Neural cell (in vitro differentiated cells): ENCODE results near the gene PCSK4. TPM values are rescaled to one million over a fixed set of nuclear protein-coding genes. Genes with fewer than 3 reads are reported as not detected.

Experiments
- H2AFZ ChIP-seq: fragments of 200-600, 300-800 bp; sonication (generic), shearing (Covaris generic); 2 replicates; pipeline ENCODE4 v1.6.0; 2014; ENCODE audit warnings: low read depth, mild to moderate bottlenecking, antibody characterized with exemption, low read length, moderate library complexity
- H3F3A ChIP-seq: fragments of 200-600 bp; shearing (Covaris generic); 2 replicates; pipeline ENCODE4 v1.6.1; 2016; ENCODE audit warnings: mild to moderate bottlenecking, moderate library complexity, mixed read lengths, antibody characterized with exemption, low read length; ENCODE audit not compliant: insufficient read depth, poor library complexity, severe bottlenecking
- H3K27ac ChIP-seq: fragments of 200-600, 300-800 bp; sonication (generic), shearing (Covaris generic); 2 replicates; pipeline ENCODE4 v1.5.1; 2014; ENCODE audit warnings: mild to moderate bottlenecking, low read length, moderate library complexity
- H3K27me3 ChIP-seq: fragments of 300-800, 200-600 bp; sonication (generic), shearing (Covaris generic); 2 replicates; pipeline ENCODE4 v1.6.0; 2014; ENCODE audit warnings: mild to moderate bottlenecking, low read depth, low read length, moderate library complexity; ENCODE audit not compliant: insufficient read depth
- H3K36me3 ChIP-seq: fragments of 300-800, 200-600 bp; sonication (generic), shearing (Covaris generic); 2 replicates; pipeline ENCODE4 v1.5.1; 2014; ENCODE audit warnings: mild to moderate bottlenecking, antibody characterized with exemption, low read length, moderate library complexity; ENCODE audit not compliant: insufficient read depth
- H3K4me2 ChIP-seq: fragments of 300-800, 200-600 bp; sonication (generic), shearing (Covaris generic); 2 replicates; pipeline ENCODE4 v1.6.0; 2014; ENCODE audit warnings: mild to moderate bottlenecking, low read length
- H3K4me3 ChIP-seq: fragments of 300-800, 200-600 bp; sonication (generic), shearing (Covaris generic); 2 replicates; pipeline ENCODE4 v1.5.1; 2014; ENCODE audit warnings: mild to moderate bottlenecking, low read length, moderate library complexity
- H3K79me2 ChIP-seq: fragments of 200-600 bp; shearing (Covaris generic); replicated peaks from 2 replicates; pipeline ENCODE4 v1.6.0; 2014; ENCODE audit warnings: mild to moderate bottlenecking, low read length, moderate library complexity; ENCODE audit not compliant: insufficient read depth
- H3K9ac ChIP-seq: fragments of 300-800, 200-600 bp; sonication (generic), shearing (Covaris generic); 2 replicates; pipeline ENCODE4 v1.6.1; 2016; ENCODE audit warnings: mild to moderate bottlenecking, low read length, mixed read lengths
- H3K9me2 ChIP-seq: fragments of 200-600 bp; shearing (Covaris generic); 2 replicates; pipeline ENCODE4 v1.6.1; 2016; ENCODE audit warnings: mild to moderate bottlenecking, low read length, mixed read lengths; ENCODE audit not compliant: insufficient read depth
- H3K9me3 ChIP-seq: fragments of 200-600, 300-800 bp; sonication (generic), shearing (Covaris generic); 2 replicates; pipeline ENCODE4 v1.6.1; 2016; ENCODE audit warnings: mild to moderate bottlenecking, mixed run types, low read length, moderate library complexity, mixed read lengths
- H4K20me1 ChIP-seq: fragments of 200-600 bp; shearing (Covaris generic); 2 replicates; pipeline ENCODE4 v1.6.1; 2016; ENCODE audit warnings: mild to moderate bottlenecking, mixed run types; ENCODE audit not compliant: insufficient read depth
- EP300 ChIP-seq: fragments of 450-650 bp; conservative IDR thresholded peaks from 2 replicates; pipeline ENCODE4 v1.6.1; 2014; ENCODE audit warnings: antibody characterized with exemption, mild to moderate bottlenecking, moderate library complexity; ENCODE audit not compliant: poor library complexity, severe bottlenecking
- EZH2 ChIP-seq: fragments of 200-600, 300-800 bp; shearing (Covaris generic), sonication (generic); IDR thresholded peaks from 2 replicates; pipeline ENCODE4 v1.6.1; 2014; ENCODE audit warnings: antibody characterized with exemption, low read length, borderline replicate concordance, mild to moderate bottlenecking; ENCODE audit not compliant: insufficient read depth, poor library complexity, severe bottlenecking
- MXI1 ChIP-seq: fragments of 450-650 bp; conservative IDR thresholded peaks from 2 replicates; pipeline ENCODE4 v1.6.1; 2014; ENCODE audit warnings: antibody characterized with exemption, mild to moderate bottlenecking; ENCODE audit not compliant: poor library complexity, severe bottlenecking
- POLR2AphosphoS5 ChIP-seq: IDR thresholded peaks from 2 replicates; pipeline ENCODE4 v1.6.1; 2012
- RAD21 ChIP-seq: fragments of 450-650 bp; conservative IDR thresholded peaks from 2 replicates; pipeline ENCODE4 v1.6.1; 2014; ENCODE audit warnings: antibody characterized with exemption, mild to moderate bottlenecking, moderate library complexity
- SMC3 ChIP-seq: fragments of 450-650 bp; conservative IDR thresholded peaks from 2 replicates; pipeline ENCODE4 v1.6.1; 2014; ENCODE audit warnings: antibody characterized with exemption, mild to moderate bottlenecking, moderate library complexity; ENCODE audit not compliant: poor library complexity
- TAF1 ChIP-seq: IDR thresholded peaks from 2 replicates; pipeline ENCODE4 v1.6.1; 2012; ENCODE audit warnings: low read depth
- polyA plus RNA-seq: library from polyadenylated mRNA; depleted of rRNA; stranded (reverse); fragments of >200 nt; gene quantifications from 2 replicates; pipeline ENCODE4 v1.2.3, GENCODE V29; 2014
- TF ChIP-seq, protein P1 (sequence below): fragments of 450-650 bp; IDR thresholded peaks from 2 replicates; pipeline ENCODE4 v1.5.1; 2014; ENCODE audit warnings: antibody characterized with exemption, mild to moderate bottlenecking, moderate library complexity; ENCODE audit not compliant: poor library complexity, severe bottlenecking
- TF ChIP-seq, protein P2 (sequence below): IDR thresholded peaks from 2 replicates; pipeline ENCODE4 v1.6.1; 2012; ENCODE audit warnings: borderline replicate concordance

PCSK4 gene
- polyA plus RNA-seq, 1 donor from 2014 or later: 11.8 TPM

DNA sequence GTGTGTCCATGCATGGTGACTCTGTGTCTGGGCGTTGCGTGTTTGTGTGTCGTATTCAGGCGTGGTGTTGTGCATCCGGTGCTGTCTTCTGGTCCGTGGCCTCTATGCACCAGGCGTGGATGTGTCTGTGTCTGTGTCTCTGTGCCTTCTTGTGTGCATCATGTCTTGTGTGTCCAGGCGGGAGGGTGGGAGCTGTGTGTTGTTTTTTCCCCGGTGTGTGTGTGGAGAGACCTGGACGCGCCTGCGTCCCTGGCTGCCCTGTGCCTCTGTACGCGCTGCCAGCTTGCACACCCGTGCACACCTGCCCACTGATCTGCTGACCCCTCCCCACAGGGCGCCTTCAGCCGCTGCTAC, 34.8 kb upstream of the PCSK4 start:
- Histone ChIP-seq H3K79me2 (no peaks in the 10 kb centered on the region), H3K36me3 (no peaks in the 10 kb centered on the region), H3K9me3 (no peaks in the 10 kb centered on the region), H3K27ac (no peak overlapping the region), H3K9me2 (no peaks in the 10 kb centered on the region), H3K4me3 (no peak overlapping the region), H3F3A (no peaks in the 10 kb centered on the region), H3K27me3 (peaks cover 24% of the 10 kb centered on the region), H2AFZ (no peak overlapping the region), H4K20me1 (no peaks in the 10 kb centered on the region), H3K9ac (no peak overlapping the region), H3K4me2 (no peak overlapping the region)
- no peak for TF ChIP-seq MXI1
- TF ChIP-seq EP300: no peak
- TF ChIP-seq, protein P1, sequence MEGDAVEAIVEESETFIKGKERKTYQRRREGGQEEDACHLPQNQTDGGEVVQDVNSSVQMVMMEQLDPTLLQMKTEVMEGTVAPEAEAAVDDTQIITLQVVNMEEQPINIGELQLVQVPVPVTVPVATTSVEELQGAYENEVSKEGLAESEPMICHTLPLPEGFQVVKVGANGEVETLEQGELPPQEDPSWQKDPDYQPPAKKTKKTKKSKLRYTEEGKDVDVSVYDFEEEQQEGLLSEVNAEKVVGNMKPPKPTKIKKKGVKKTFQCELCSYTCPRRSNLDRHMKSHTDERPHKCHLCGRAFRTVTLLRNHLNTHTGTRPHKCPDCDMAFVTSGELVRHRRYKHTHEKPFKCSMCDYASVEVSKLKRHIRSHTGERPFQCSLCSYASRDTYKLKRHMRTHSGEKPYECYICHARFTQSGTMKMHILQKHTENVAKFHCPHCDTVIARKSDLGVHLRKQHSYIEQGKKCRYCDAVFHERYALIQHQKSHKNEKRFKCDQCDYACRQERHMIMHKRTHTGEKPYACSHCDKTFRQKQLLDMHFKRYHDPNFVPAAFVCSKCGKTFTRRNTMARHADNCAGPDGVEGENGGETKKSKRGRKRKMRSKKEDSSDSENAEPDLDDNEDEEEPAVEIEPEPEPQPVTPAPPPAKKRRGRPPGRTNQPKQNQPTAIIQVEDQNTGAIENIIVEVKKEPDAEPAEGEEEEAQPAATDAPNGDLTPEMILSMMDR: no peak
- TF ChIP-seq EZH2: no peak
- TF ChIP-seq, protein P2, sequence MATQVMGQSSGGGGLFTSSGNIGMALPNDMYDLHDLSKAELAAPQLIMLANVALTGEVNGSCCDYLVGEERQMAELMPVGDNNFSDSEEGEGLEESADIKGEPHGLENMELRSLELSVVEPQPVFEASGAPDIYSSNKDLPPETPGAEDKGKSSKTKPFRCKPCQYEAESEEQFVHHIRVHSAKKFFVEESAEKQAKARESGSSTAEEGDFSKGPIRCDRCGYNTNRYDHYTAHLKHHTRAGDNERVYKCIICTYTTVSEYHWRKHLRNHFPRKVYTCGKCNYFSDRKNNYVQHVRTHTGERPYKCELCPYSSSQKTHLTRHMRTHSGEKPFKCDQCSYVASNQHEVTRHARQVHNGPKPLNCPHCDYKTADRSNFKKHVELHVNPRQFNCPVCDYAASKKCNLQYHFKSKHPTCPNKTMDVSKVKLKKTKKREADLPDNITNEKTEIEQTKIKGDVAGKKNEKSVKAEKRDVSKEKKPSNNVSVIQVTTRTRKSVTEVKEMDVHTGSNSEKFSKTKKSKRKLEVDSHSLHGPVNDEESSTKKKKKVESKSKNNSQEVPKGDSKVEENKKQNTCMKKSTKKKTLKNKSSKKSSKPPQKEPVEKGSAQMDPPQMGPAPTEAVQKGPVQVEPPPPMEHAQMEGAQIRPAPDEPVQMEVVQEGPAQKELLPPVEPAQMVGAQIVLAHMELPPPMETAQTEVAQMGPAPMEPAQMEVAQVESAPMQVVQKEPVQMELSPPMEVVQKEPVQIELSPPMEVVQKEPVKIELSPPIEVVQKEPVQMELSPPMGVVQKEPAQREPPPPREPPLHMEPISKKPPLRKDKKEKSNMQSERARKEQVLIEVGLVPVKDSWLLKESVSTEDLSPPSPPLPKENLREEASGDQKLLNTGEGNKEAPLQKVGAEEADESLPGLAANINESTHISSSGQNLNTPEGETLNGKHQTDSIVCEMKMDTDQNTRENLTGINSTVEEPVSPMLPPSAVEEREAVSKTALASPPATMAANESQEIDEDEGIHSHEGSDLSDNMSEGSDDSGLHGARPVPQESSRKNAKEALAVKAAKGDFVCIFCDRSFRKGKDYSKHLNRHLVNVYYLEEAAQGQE: no peak
- TF ChIP-seq POLR2AphosphoS5: no peak
- no peak for TF ChIP-seq TAF1
- no peak for TF ChIP-seq RAD21

DNA sequence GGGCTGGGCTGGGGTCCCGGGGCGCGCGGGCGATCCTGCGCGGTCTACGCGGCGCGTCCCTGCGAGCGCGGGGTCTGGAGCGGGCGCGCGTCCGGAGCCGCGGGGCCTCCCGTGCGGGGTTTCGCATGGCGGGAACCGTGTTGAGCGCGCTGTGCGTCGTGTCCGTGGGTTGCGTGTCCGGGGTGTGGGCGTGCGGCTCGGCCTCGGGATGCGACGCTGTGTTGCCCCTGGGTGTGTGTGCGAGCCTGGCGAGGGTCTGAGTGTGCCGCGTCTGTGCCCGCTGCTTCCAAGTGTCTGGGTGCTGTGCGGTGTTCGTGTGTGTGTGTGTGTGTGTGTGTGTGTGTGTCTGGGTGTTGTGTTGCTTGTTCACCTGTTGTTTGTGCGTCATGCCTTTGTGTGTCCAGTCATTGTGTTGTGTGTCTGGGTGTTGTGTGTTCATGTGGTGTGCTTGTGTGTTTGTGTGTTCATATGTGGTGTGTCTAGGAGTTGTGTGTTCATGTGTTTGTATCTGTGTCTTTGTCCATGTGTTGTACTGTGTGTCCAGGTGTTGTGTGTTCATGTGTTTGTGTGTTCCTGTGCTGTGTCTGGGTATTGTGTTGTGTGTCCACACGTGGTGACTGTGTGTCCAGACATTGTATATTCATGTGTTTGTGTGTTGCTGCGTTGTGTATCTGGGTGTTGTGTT, 34.3 kb upstream of the PCSK4 start:
- peak overlapping the region; percentile 23 for H3K9ac ChIP-seq
- peaks cover 24% of the 10 kb centered on the region for H3K27me3 ChIP-seq
- no peak overlapping the region for H3K4me2 ChIP-seq
- H2AFZ ChIP-seq: no peak overlapping the region
- no peak overlapping the region for H3K27ac ChIP-seq
- no peaks in the 10 kb centered on the region for H3K9me2 ChIP-seq
- no peaks in the 10 kb centered on the region for H3K9me3 ChIP-seq
- TF ChIP-seq EZH2 (no peak), EP300 (no peak), SMC3 (no peak), RAD21 (no peak), MXI1 (no peak), TAF1 (no peak), POLR2AphosphoS5 (no peak)
- TF ChIP-seq, protein P2: no peak
- TF ChIP-seq, protein P1: no peak
- H3K36me3 ChIP-seq: no peaks in the 10 kb centered on the region
- peak overlapping the region; percentile 59 for H3K4me3 ChIP-seq
- no peaks in the 10 kb centered on the region for H4K20me1 ChIP-seq
- H3F3A ChIP-seq: no peaks in the 10 kb centered on the region
- no peaks in the 10 kb centered on the region for H3K79me2 ChIP-seq
